Keratinocyte (primary cell): ENCODE measurements around the gene NSF. TPM values are rescaled to one million over a fixed set of nuclear protein-coding genes. Genes with fewer than 3 reads are reported as not detected.

Experiments used
- DNase-seq: peaks from one replicate; pipeline ENCODE4 v3.0.0-alpha.2; 2011; ENCODE audit warnings: low read depth, missing footprints, low spot score
- FAIRE-seq: peaks from 2 replicates; lab custom pipeline; 2011; peaks lifted over from hg19 to GRCh38; lab: Jason Lieb, UNC
- H2AFZ ChIP-seq: 2 replicates; pipeline ENCODE4 v1.6.0; 2012; ENCODE audit warnings: low read length, control low read depth, inconsistent platforms; ENCODE audit not compliant: control insufficient read depth
- H3K27ac ChIP-seq: 2 replicates; pipeline ENCODE4 v1.5.1; 2011; ENCODE audit warnings: low read length; ENCODE audit not compliant: control insufficient read depth, insufficient read depth
- H3K27me3 ChIP-seq: 3 replicates; pipeline ENCODE4 v1.6.0; 2011; ENCODE audit warnings: low read length; ENCODE audit not compliant: control insufficient read depth, insufficient read depth; ENCODE audit errors: extremely low read depth
- H3K36me3 ChIP-seq, 2 experiments: 2 replicates in 1 of 2; 3 replicates in 1 of 2; pipeline ENCODE4 v1.5.1; 2011; ENCODE audit warnings: low read length in 2 of 2, mild to moderate bottlenecking in 1 of 2; ENCODE audit not compliant: control insufficient read depth in 2 of 2, insufficient read depth in 2 of 2; ENCODE audit errors: extremely low read depth in 1 of 2
- H3K4me1 ChIP-seq: 3 replicates; pipeline ENCODE4 v1.5.1; 2011; ENCODE audit warnings: low read length; ENCODE audit not compliant: control insufficient read depth, insufficient read depth; ENCODE audit errors: extremely low read depth
- H3K4me2 ChIP-seq: 3 replicates; pipeline ENCODE4 v1.6.0; 2011; ENCODE audit warnings: low read depth, low read length; ENCODE audit not compliant: control insufficient read depth, insufficient read depth; ENCODE audit errors: extremely low read depth
- H3K4me3 ChIP-seq, 3 experiments: fragments of 200-600 bp in 1 of 3; sonication (generic) in 1 of 3; 2 replicates in 2 of 3; 3 replicates in 1 of 3; pipeline ENCODE4 v1.5.1; 2011 to 2016; ENCODE audit warnings: low read length in 3 of 3, mild to moderate bottlenecking in 3 of 3, control low read depth in 2 of 3, inconsistent platforms in 1 of 3, low read depth in 1 of 3, mixed read lengths in 1 of 3, mixed run types in 1 of 3, moderate library complexity in 1 of 3; ENCODE audit not compliant: control insufficient read depth in 2 of 3, insufficient read depth in 2 of 3; ENCODE audit errors: extremely low read depth in 1 of 3
- H3K79me2 ChIP-seq: 2 replicates; pipeline ENCODE4 v1.6.0; 2012; ENCODE audit warnings: low read length; ENCODE audit not compliant: control insufficient read depth, insufficient read depth
- H3K9ac ChIP-seq: 3 replicates; pipeline ENCODE4 v1.6.0; 2011; ENCODE audit warnings: low read length; ENCODE audit not compliant: control insufficient read depth, insufficient read depth; ENCODE audit errors: extremely low read depth
- H3K9me1 ChIP-seq: 3 replicates; pipeline ENCODE4 v1.6.0; 2011; ENCODE audit warnings: low read length; ENCODE audit not compliant: control insufficient read depth, insufficient read depth; ENCODE audit errors: extremely low read depth
- H3K9me3 ChIP-seq: 2 replicates; pipeline ENCODE4 v1.5.1; 2012; ENCODE audit warnings: low read depth, low read length; ENCODE audit not compliant: control insufficient read depth
- H4K20me1 ChIP-seq: 3 replicates; pipeline ENCODE4 v1.6.0; 2011; ENCODE audit warnings: low read length; ENCODE audit not compliant: control insufficient read depth, insufficient read depth; ENCODE audit errors: extremely low read depth
- CTCF ChIP-seq, 3 experiments: IDR thresholded peaks in 1 of 3; conservative IDR thresholded peaks in 1 of 3; optimal IDR thresholded peaks in 1 of 3; 2 replicates in 2 of 3; 3 replicates in 1 of 3; pipeline versions ENCODE3 to v1.5.1; 2011; ENCODE audit warnings: low read length in 3 of 3, mild to moderate bottlenecking in 3 of 3, moderate library complexity in 2 of 3, control low read depth in 1 of 3, inconsistent platforms in 1 of 3; ENCODE audit not compliant: insufficient read depth in 2 of 3; ENCODE audit errors: extremely low read depth in 1 of 3
- EZH2 ChIP-seq: IDR thresholded peaks from one replicate; pipeline ENCODE4 v1.6.1; 2012; ENCODE audit warnings: inconsistent platforms, mild to moderate bottlenecking, low read length, moderate library complexity
- dilution Hi-C: fragments of 300-500 bp; cut with MboI; formaldehyde crosslinking; loops from one replicate; pipeline ENCODE4 v1.7.0; 2020; ENCODE audit warnings: low sequenced_read_pairs; ENCODE audit not compliant: extremely low pct_ligation_motif_present
- polyA plus RNA-seq, 5 experiments: library from polyadenylated mRNA; depleted of rRNA in 3 of 5; stranded (reverse) in 3 of 5; stranded (forward) in 1 of 5; unstranded in 1 of 5; fragments of >200 nt; gene quantifications; 1 replicate in 1 of 5; 2 replicates in 3 of 5; 3 replicates in 1 of 5; pipeline versions ENCODE4 v1.2.1 to v1.2.3, GENCODE V29; 2011 to 2012; ENCODE audit warnings: missing spikeins in 2 of 5, low read depth in 1 of 5, low replicate concordance in 1 of 5

Gene NSF
- polyA plus RNA-seq, 1 donor (not counting 4 experiments of a cell fraction or from before 2014, with no cell fraction given) = 32.3 TPM

GRCh38 chr17:46733837-46734475 is 143.5 kb downstream of the NSF start:
- no peak overlapping the region for H3K4me3 ChIP-seq
- dilution Hi-C loops = no loop called here
- peak overlapping the region; percentile 30 for H3K27ac ChIP-seq
- FAIRE-seq (no peak), DNase-seq (no peak)
- H2AFZ ChIP-seq = no peak overlapping the region
- H3K27me3 ChIP-seq = no peaks in the 10 kb centered on the region
- H3K36me3 ChIP-seq = peaks cover 0 to 7% of the 10 kb centered on the region in 2 experiments
- H3K79me2 ChIP-seq = no peaks in the 10 kb centered on the region
- no peak for TF ChIP-seq EZH2
- no peak for TF ChIP-seq CTCF (optimal IDR thresholded peaks at IDR 0.05 in 1 of 3, IDR thresholded peaks at IDR 0.05 in 1 of 3, conservative IDR thresholded peaks at IDR 0.05 in 1 of 3; ENCODE audit: extremely low read depth in 1 of 3, insufficient read depth in 2 of 3, low read length in 3 of 3)
- no peak overlapping the region for H3K9ac ChIP-seq
- H4K20me1 ChIP-seq = no peaks in the 10 kb centered on the region
- H3K9me1 ChIP-seq = peaks cover 3% of the 10 kb centered on the region
- H3K4me1 ChIP-seq = peaks cover 55% of the 10 kb centered on the region
- no peaks in the 10 kb centered on the region for H3K9me3 ChIP-seq
- peak overlapping the region; percentile 63 for H3K4me2 ChIP-seq

- TF ChIP-seq EZH2 (no peak), CTCF (optimal IDR thresholded peaks at IDR 0.05 in 1 of 3, IDR thresholded peaks at IDR 0.05 in 1 of 3, conservative IDR thresholded peaks at IDR 0.05 in 1 of 3; ENCODE audit: extremely low read depth in 1 of 3, insufficient read depth in 2 of 3, low read length in 3 of 3) (no peak)
- H3K9me3 ChIP-seq = no peaks in the 10 kb centered on the region
- no peak overlapping the region for H3K27ac ChIP-seq
- peaks cover 0 to 7% of the 10 kb centered on the region in 2 experiments for H3K36me3 ChIP-seq
- dilution Hi-C loops = no loop called here
- no peaks in the 10 kb centered on the region for H3K79me2 ChIP-seq
- peaks cover 3% of the 10 kb centered on the region for H3K9me1 ChIP-seq
- no peaks in the 10 kb centered on the region for H3K27me3 ChIP-seq
- H3K4me2 ChIP-seq = no peak overlapping the region
- FAIRE-seq = no peak
- no peak overlapping the region for H3K9ac ChIP-seq
- no peak overlapping the region for H3K4me3 ChIP-seq
- H2AFZ ChIP-seq = no peak overlapping the region
- peaks cover 36% of the 10 kb centered on the region for H3K4me1 ChIP-seq
- no peak for DNase-seq
- no peaks in the 10 kb centered on the region for H4K20me1 ChIP-seq
These were observed 145.6 kb downstream of the NSF start for GRCh38 chr17:46736100-46736499.
